Kidney (tissue), 14 donors: Measurements from ENCODE around the gene SLC7A9. TPM values are rescaled to one million over a fixed set of nuclear protein-coding genes. Genes with fewer than 3 reads are reported as not detected.

Source experiments
- DNase-seq, 5 donors: peaks; one replicate each; pipeline ENCODE4 v3.0.0-alpha.2; 2013 to 2020
- FAIRE-seq: peaks from 2 replicates; lab custom pipeline; 2012; peaks lifted over from hg19 to GRCh38; lab: Jason Lieb, UNC
- H3K27ac ChIP-seq, 2 donors: one replicate each; pipeline ENCODE4 v1.7.0; 2013; ENCODE audit warnings: low read depth in 2 of 2, low read length in 2 of 2, inconsistent platforms in 1 of 2
- H3K27me3 ChIP-seq: one replicate; pipeline ENCODE4 v1.7.1; 2013; ENCODE audit warnings: low read length, inconsistent platforms; ENCODE audit not compliant: control insufficient read depth, insufficient read depth
- H3K36me3 ChIP-seq, 3 donors: one replicate each; pipeline versions ENCODE4 v1.7.0 to v1.7.1; 2013; ENCODE audit warnings: low read length in 3 of 3, control low read depth in 1 of 3, inconsistent platforms in 1 of 3; ENCODE audit not compliant: insufficient read depth in 3 of 3, control insufficient read depth in 2 of 3
- H3K4me1 ChIP-seq, 3 donors: one replicate each; pipeline versions ENCODE4 v1.7.0 to v1.7.1; 2013; ENCODE audit warnings: low read length in 3 of 3, inconsistent platforms in 1 of 3, low read depth in 1 of 3; ENCODE audit not compliant: control insufficient read depth in 2 of 3, insufficient read depth in 2 of 3
- H3K4me3 ChIP-seq, 3 donors: one replicate each; pipeline versions ENCODE4 v1.7.0 to v1.8.1; 2013; ENCODE audit warnings: low read length in 3 of 3, control low read depth in 1 of 3, inconsistent platforms in 1 of 3
- H3K9ac ChIP-seq, 3 donors: one replicate each; pipeline versions ENCODE4 v1.7.0 to v1.7.1; 2013; ENCODE audit warnings: low read length in 3 of 3, control low read depth in 1 of 3, inconsistent platforms in 1 of 3
- H3K9me3 ChIP-seq, 3 donors: one replicate each; pipeline versions ENCODE4 v1.7.0 to v1.7.1; 2013; ENCODE audit warnings: low read length in 3 of 3, control low read depth in 1 of 3, inconsistent platforms in 1 of 3; ENCODE audit not compliant: control insufficient read depth in 2 of 3, insufficient read depth in 1 of 3
- intact Hi-C: fragments of 100-400 bp; cut with DNase I; formaldehyde crosslinking; loops from one replicate; pipeline ENCODE4 v1.11.1; 2022
- polyA plus RNA-seq: library from polyadenylated mRNA; stranded (reverse); fragments of 350-450 nt; fragmentation: Illumina TruSeq; extraction: RNeasy Lipid Tissue Mini Kit (QIAGEN cat#74804); gene quantifications from one replicate; pipeline ENCODE4 v1.2.3, GENCODE V29; 2014; ENCODE audit warnings: low read depth, low replicate concordance; ENCODE audit not compliant: insufficient read depth
- total RNA-seq: library from RNA; stranded (reverse); fragmentation: NEBNext Ultra II Directional; extraction: Animal tissue kit (Norgen Biotek cat#: 25700); gene quantifications from one replicate; pipeline ENCODE4 v1.2.1, GENCODE V29; 2021
- TF ChIP-seq, protein P1 (sequence below): IDR thresholded peaks from 3 replicates; pipeline ENCODE4 v1.5.1; 2012; ENCODE audit warnings: mild to moderate bottlenecking, moderate library complexity, borderline replicate concordance; ENCODE audit not compliant: insufficient read depth; ENCODE audit errors: extremely low read depth
- donor health status: control.
- donor health status: control.
- donor health status: control.
- donor health status: control.
- donor health status: control.
- donor health status: DM: yes; HTN: yes; CAD: no.
- donor health status: Normal renal cell carcinoma (clear cell type).

SLC7A9 gene
- total and polyA plus RNA-seq, 2 donors from 2014 or later: 2.6 to 40.0 TPM

DNA sequence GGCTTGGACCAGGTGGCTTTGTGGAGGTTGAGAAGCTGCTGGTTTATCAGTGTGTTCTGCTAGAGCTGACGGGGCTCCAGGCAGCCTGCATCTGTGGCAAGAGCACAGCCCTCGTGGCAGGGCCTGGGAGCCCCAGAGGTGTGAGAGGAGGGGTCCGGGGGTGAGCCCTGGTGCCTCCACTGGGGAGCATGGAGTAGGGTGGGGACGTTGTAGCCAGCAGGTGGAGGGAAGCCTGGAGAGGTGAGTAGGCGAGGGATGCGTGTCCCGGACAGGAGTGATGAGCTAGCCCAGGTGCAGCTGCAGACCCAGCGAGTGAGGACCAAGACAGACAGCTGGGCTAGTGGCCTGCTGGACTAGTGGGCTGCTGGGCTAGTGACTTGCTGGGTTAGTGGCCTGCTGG, 51.0 kb downstream of the SLC7A9 start:
- TF ChIP-seq, protein P1, sequence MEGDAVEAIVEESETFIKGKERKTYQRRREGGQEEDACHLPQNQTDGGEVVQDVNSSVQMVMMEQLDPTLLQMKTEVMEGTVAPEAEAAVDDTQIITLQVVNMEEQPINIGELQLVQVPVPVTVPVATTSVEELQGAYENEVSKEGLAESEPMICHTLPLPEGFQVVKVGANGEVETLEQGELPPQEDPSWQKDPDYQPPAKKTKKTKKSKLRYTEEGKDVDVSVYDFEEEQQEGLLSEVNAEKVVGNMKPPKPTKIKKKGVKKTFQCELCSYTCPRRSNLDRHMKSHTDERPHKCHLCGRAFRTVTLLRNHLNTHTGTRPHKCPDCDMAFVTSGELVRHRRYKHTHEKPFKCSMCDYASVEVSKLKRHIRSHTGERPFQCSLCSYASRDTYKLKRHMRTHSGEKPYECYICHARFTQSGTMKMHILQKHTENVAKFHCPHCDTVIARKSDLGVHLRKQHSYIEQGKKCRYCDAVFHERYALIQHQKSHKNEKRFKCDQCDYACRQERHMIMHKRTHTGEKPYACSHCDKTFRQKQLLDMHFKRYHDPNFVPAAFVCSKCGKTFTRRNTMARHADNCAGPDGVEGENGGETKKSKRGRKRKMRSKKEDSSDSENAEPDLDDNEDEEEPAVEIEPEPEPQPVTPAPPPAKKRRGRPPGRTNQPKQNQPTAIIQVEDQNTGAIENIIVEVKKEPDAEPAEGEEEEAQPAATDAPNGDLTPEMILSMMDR: no peak
- no peaks in the 10 kb centered on the region for H3K9me3 ChIP-seq
- no peak overlapping the region for H3K9ac ChIP-seq
- H3K27ac ChIP-seq: no peak overlapping the region
- H3K4me3 ChIP-seq: no peak overlapping the region
- FAIRE-seq (no peak), DNase-seq (no peak)
- H3K27me3 ChIP-seq: no peaks in the 10 kb centered on the region
- intact Hi-C loops: no loop called here
- H3K36me3 ChIP-seq: no peaks in the 10 kb centered on the region
- H3K4me1 ChIP-seq: no peaks in the 10 kb centered on the region

DNA sequence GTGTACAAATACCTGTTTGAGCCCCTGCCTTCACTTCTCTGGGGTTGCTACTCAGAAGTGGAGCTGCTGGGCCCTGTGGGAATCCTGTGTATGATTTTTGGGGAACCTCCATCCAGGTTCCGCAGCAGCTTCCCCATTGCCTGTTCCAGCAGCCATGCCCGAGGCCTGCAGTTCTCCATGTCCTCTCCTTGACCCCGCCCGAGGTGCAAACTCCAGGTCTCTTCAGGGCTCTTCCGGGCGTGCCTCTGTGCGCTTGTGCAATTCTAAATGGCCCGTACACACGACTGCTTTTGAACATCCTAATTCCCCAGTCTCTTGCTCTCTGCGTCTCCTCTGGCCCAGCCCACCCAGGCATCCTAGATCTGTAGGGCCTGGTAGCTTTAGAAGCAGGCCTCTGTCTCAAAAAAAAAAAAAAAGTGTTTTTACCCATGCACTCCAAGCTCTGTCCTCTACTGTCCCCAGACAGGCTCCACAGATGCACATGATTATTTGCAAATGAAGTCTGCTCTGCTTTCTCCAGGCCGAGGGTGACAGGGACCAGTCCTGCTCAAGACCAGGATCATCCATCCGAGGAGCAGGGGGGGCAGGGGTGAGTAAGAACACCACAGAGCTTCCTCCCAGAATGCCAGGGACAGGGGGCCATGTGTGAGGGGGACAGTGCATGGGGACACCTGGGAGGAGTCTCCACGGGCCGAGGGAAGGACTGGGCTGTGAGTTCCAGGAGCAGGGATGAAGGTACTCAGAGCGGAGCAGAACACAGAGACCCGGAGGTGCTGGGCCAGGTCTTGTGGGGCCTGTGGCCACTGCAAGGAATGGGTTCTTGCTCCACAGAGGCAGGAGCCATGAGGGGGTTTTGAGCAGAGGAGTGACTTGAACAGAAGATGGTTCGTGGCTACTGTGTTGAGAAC, 51.7 kb downstream of the SLC7A9 start:
- Histone ChIP-seq H3K4me1 (no peaks in the 10 kb centered on the region), H3K27ac (no peak overlapping the region), H3K36me3 (no peaks in the 10 kb centered on the region), H3K27me3 (no peaks in the 10 kb centered on the region), H3K9ac (no peak overlapping the region), H3K4me3 (no peak overlapping the region), H3K9me3 (no peaks in the 10 kb centered on the region)
- intact Hi-C loops: no loop called here
- no peak for FAIRE-seq
- TF ChIP-seq, protein P1: no peak
- no peak for DNase-seq

DNA sequence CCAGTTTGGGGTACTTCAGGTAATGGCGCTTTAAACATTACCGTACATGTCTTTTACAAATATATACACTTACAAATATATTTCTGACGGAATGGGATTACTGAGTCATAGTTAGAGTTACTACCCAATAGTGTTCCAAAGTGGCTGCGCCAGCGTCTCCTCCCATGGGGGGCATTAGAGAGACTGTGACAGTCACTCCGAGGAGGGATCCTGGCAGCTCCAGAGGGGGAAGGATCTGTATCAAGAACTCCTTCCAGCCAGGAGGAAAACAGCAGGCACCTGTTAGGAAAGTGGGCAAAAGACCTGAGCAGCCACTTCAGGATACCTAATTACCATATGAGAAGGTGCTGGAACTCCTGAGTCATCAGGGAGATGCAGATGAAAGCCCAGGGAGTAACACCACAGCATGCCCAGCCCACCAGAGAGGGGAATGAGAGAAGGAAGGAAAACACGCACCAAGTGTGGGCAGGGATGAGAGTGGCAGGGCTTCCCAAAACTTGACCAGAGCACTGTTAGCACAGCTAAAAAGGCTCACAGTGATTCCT, 52.9 kb downstream of the SLC7A9 start:
- TF ChIP-seq, protein P1: no peak
- FAIRE-seq (no peak), DNase-seq (no peak)
- H3K36me3 ChIP-seq: no peaks in the 10 kb centered on the region
- H3K4me3 ChIP-seq: no peak overlapping the region
- H3K9ac ChIP-seq: no peak overlapping the region
- no peaks in the 10 kb centered on the region for H3K9me3 ChIP-seq
- H3K27me3 ChIP-seq: no peaks in the 10 kb centered on the region
- H3K27ac ChIP-seq: no peak overlapping the region
- intact Hi-C loops: no loop called here
- H3K4me1 ChIP-seq: no peaks in the 10 kb centered on the region
